ENCODE measurements around the gene ICAM5.

ICAM5 gene

GRCh38 chr19:10315335-10316214, 25.8 kb downstream of the ICAM5 start, which contains the start of gene FDX2:
Gene FDX2 (minus strand): TSS chr19:10316015. CDS start chr19:10315996, 19 bp downstream.
- Histone ChIP-seq H3K9me3 (ENCODE audit: control insufficient read depth, low read length) (no peaks in the 10 kb centered on the region), H3K4me1 (peaks cover 9% of the 10 kb centered on the region), H3K9ac (peak within 1 kb of the TSS; percentile 21), H3K4me2 (ENCODE audit: low read length) (peak within 1 kb of the TSS; percentile 94), H3K27me3 (ENCODE audit: control insufficient read depth, insufficient read depth, low read length) (no peaks in the 10 kb centered on the region), H3K36me3 (ENCODE audit: control insufficient read depth, insufficient read depth, low read length) (no peaks in the 10 kb centered on the region), H3K79me2 (no peaks in the 10 kb centered on the region), H3K4me3 (ENCODE audit: low read depth, low read length) (peak within 1 kb of the TSS; percentile 93), H2AFZ (peak within 1 kb of the TSS; percentile 98), H3K27ac (peak within 1 kb of the TSS; percentile 68)
- no peak for TF ChIP-seq CTCF (IDR thresholded peaks at IDR 0.05)

- no peaks in the 10 kb centered on the region for H3K36me3 ChIP-seq (ENCODE audit: control insufficient read depth, insufficient read depth, low read length)
- no peak for TF ChIP-seq CTCF (IDR thresholded peaks at IDR 0.05)
- no peaks in the 10 kb centered on the region for H3K9me3 ChIP-seq (ENCODE audit: control insufficient read depth, low read length)
- peak overlapping the region; percentile 98 for H2AFZ ChIP-seq
- peak overlapping the region; percentile 94 for H3K4me2 ChIP-seq (ENCODE audit: low read length)
- peak overlapping the region; percentile 21 for H3K9ac ChIP-seq
- H3K27ac ChIP-seq, result peak overlapping the region; percentile 68
- H3K4me3 ChIP-seq (ENCODE audit: low read depth, low read length), result peak overlapping the region; percentile 93
- no peaks in the 10 kb centered on the region for H3K79me2 ChIP-seq
- no peaks in the 10 kb centered on the region for H3K27me3 ChIP-seq (ENCODE audit: control insufficient read depth, insufficient read depth, low read length)
- peaks cover 9% of the 10 kb centered on the region for H3K4me1 ChIP-seq
Measured at GRCh38 chr19:10316229-10317044, 26.7 kb downstream of the ICAM5 start.

- H2AFZ ChIP-seq, result no peak overlapping the region
- no peak overlapping the region for H3K4me2 ChIP-seq (ENCODE audit: low read length)
- H3K9me3 ChIP-seq (ENCODE audit: control insufficient read depth, low read length), result no peaks in the 10 kb centered on the region
- no peaks in the 10 kb centered on the region for H3K36me3 ChIP-seq (ENCODE audit: control insufficient read depth, insufficient read depth, low read length)
- no peaks in the 10 kb centered on the region for H3K79me2 ChIP-seq
- no peak overlapping the region for H3K4me3 ChIP-seq (ENCODE audit: low read depth, low read length)
- no peak overlapping the region for H3K9ac ChIP-seq
- no peak overlapping the region for H3K27ac ChIP-seq
- no peak for TF ChIP-seq CTCF (IDR thresholded peaks at IDR 0.05)
- H3K27me3 ChIP-seq (ENCODE audit: control insufficient read depth, insufficient read depth, low read length), result no peaks in the 10 kb centered on the region
- peaks cover 9% of the 10 kb centered on the region for H3K4me1 ChIP-seq
Measured at GRCh38 chr19:10317045-10317856, 27.5 kb downstream of the ICAM5 start.

- no peak overlapping the region for H2AFZ ChIP-seq
- no peaks in the 10 kb centered on the region for H3K79me2 ChIP-seq
- peaks cover 9% of the 10 kb centered on the region for H3K4me1 ChIP-seq
- no peak overlapping the region for H3K4me3 ChIP-seq (ENCODE audit: low read depth, low read length)
- no peak overlapping the region for H3K27ac ChIP-seq
- TF ChIP-seq CTCF (IDR thresholded peaks at IDR 0.05), result no peak
- H3K4me2 ChIP-seq (ENCODE audit: low read length), result no peak overlapping the region
- H3K36me3 ChIP-seq (ENCODE audit: control insufficient read depth, insufficient read depth, low read length), result no peaks in the 10 kb centered on the region
- H3K9me3 ChIP-seq (ENCODE audit: control insufficient read depth, low read length), result no peaks in the 10 kb centered on the region
- H3K27me3 ChIP-seq (ENCODE audit: control insufficient read depth, insufficient read depth, low read length), result no peaks in the 10 kb centered on the region
- no peak overlapping the region for H3K9ac ChIP-seq
Measured at GRCh38 chr19:10317857-10318462, 28.2 kb downstream of the ICAM5 start.
